HG03066 (cell line): ENCODE data around the gene LRRTM2.
"Not testable (repeated sequence)": the region's sequence is repeated elsewhere in the genome, so short reads cannot be mapped to it uniquely, and the experiment has no call there.

Experiments used
- ATAC-seq: cut with Tn5 transposase; IDR thresholded peaks from one replicate; pipeline ENCODE4 v1.9.1; 2021; ENCODE audit warnings: low read depth; ENCODE audit not compliant: unreplicated experiment

LRRTM2 gene

GRCh38 chr5:138843316-138844124 lies 31.6 kb downstream of the LRRTM2 start:
- ATAC-seq: no peak

GRCh38 chr5:138841531-138841930 lies 33.6 kb downstream of the LRRTM2 start:
- no peak for ATAC-seq

- no peak for ATAC-seq
Measured at GRCh38 chr5:138840103-138840502, 35.0 kb downstream of the LRRTM2 start.

GRCh38 chr5:138837160-138837559 lies 38.0 kb downstream of the LRRTM2 start:
- no peak for ATAC-seq

- not testable (repeated sequence) for ATAC-seq
Measured at GRCh38 chr5:138834853-138835252, 40.3 kb downstream of the LRRTM2 start.

- no peak for ATAC-seq
Measured at GRCh38 chr5:138833726-138834480, 41.2 kb downstream of the LRRTM2 start.

GRCh38 chr5:138833080-138833479 lies 42.1 kb downstream of the LRRTM2 start:
- no peak for ATAC-seq

GRCh38 chr5:138832218-138832617 lies 42.9 kb downstream of the LRRTM2 start:
- no peak for ATAC-seq

GRCh38 chr5:138831703-138832102 lies 43.4 kb downstream of the LRRTM2 start:
- ATAC-seq: no peak

GRCh38 chr5:138829341-138829740 lies 45.8 kb downstream of the LRRTM2 start:
- ATAC-seq: no peak

- ATAC-seq: no peak
Measured at GRCh38 chr5:138828556-138828955, 46.6 kb downstream of the LRRTM2 start.

GRCh38 chr5:138824924-138825863 lies 49.9 kb downstream of the LRRTM2 start:
- no peak for ATAC-seq

- ATAC-seq: no peak
Measured at GRCh38 chr5:138824516-138824915, 50.6 kb downstream of the LRRTM2 start.

GRCh38 chr5:138820695-138821094 lies 54.4 kb downstream of the LRRTM2 start:
- no peak for ATAC-seq

- no peak for ATAC-seq
Measured at GRCh38 chr5:138819081-138819480, 56.1 kb downstream of the LRRTM2 start.
